NCI-H2227 (cell line): ENCODE data around the gene CNGA2.

Experiments
- DNase-seq: peaks from one replicate; lab custom pipeline; 2025; ENCODE audit not compliant: unreplicated experiment; lab: John Stamatoyannopoulos, UW

Gene CNGA2

DNA sequence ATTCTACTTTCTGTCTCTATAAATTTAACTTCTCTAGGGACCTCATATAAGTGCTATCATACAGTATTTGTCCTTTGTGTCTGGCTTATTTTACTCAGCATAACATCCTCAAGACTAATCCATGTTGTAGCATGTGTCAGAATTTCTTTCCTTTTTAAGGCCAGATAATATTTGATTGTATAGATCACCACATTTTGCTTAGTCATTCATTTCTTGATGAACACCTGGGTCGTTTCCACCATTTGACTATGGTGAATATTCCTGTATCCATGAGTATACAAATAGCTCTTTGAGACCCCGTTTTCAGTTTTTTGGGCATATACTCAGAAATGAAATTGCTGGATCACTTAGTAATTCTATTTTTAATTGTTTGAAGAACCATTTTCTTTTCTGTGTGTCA lies 12.0 kb downstream of the CNGA2 start:
- no peak for DNase-seq

DNA sequence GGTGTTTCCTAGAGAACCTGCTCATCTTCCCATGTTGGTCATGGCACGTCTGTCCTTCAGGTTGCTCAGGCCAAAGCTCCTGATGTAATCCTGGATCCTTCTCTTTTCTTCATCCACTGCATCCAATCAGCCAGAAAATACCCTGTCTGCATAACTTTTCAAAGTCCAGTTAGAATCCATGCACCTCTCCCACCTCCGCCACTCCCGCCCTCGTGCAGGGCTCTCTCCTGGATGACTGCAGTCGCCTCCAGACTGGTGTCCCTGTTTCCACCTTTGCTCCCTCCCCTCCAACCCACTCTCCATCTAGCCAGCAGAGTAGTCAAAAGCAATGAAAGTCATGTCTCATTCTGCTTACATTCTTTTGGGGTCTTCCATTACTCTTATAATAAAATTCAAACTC lies 16.0 kb downstream of the CNGA2 start:
- DNase-seq = no peak

GRCh38 chrX:151752847-151753246 lies 18.3 kb downstream of the CNGA2 start:
- no peak for DNase-seq

- DNase-seq = peak; percentile 67
Observed at GRCh38 chrX:151753313-151754046, 18.9 kb downstream of the CNGA2 start.

GRCh38 chrX:151754047-151754429 lies 19.5 kb downstream of the CNGA2 start:
- peak; percentile 16 for DNase-seq

DNA sequence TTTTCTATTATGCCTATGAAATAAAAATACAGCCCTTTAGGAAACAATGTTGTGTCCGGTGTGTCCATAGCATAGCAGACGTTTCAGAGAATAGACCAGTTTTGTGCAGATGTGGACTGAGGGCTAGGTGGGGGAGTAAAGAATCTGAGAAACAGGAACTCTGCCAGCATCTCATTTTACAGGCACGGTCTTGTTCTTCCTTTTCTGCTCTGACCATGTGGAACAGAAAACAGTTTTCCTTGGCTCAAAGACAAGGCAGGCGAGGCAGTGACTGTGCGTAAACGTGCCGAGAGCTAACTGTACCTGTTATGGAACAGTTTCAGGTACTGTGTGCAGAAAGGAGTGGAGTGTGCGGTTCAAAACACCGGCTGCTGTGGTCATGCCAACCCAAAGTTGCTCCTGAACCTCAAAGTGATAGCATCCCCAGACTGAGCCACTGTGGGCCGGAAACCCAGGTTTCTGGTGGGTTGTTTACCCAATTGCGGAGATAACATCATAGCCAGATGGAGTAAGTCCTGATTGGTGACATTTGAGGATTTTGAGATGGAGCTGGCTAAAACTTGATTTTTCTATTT lies 20.2 kb downstream of the CNGA2 start:
- no peak for DNase-seq

DNA sequence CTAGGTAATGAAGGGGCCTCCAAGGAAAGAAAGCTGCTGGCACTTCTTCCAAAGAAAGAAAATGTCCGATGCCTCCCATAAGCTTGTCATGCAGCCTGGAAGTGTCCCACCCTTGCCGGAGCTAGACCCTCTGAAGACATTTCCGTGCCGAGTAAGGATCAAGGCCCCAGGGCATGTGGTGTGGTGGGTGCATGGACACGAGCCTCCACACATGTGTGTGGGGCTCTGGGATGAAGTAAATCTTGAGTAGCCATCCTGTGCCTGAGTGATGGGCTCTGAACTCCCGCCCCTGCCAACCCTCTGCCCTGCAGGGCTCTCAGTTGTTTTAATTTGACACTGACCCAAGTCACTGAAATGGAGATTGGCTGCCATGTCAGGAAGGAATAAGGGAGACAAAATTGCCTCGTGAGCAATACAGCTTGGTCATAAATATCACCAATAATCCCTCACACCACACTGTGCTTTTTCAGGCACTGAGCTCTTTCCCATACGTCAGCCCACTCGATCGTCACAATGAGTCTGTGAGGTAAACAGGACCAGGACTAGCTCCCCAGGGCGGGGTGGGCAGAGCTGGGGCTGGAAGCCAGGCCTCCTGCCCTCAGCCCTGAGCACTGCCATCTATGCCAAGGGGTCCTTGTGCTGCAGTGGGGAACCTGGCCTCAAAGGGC lies 24.6 kb downstream of the CNGA2 start:
- DNase-seq = no peak

GRCh38 chrX:151762802-151763201 lies 28.3 kb downstream of the CNGA2 start:
- no peak for DNase-seq

DNA sequence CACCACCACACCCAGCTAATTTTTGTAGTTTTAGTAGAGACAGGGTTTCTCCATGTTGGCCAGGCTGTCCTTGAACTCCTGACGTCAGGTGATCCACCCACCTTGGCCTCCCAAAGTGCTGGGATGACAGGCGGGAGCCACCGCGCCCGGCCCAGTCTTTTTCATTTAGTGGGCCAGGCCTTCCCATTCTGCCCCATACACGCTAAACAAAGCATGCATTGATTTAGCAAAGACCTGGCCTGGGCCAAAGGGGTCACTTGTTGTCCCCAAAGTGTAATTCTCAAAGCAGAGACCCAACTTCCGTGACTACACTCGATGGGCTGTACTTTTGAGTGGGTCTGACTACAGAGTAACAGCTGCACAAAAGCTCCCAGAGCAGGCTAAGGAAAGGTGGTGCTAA lies 29.2 kb downstream of the CNGA2 start:
- DNase-seq = no peak

DNA sequence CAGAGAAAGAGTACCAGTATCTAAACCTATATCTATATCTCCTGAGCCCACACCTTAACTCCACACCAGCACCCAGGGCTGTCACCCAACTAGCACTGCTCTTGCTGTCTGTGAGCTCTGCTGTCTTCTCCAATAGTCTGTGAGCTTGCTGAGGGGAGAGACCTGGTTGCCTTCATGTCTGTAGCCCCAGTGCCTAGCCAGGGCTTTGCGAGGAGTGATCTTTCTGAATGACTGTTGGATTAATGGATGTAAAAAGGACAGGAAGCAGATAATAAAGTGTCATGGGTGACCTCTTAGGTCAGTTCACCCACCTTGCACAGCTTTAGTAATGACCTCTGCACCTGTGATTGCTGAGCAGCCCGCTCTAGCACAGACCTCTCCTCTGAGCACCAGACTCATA lies 30.5 kb downstream of the CNGA2 start:
- no peak for DNase-seq

GRCh38 chrX:151771726-151772125 lies 37.2 kb downstream of the CNGA2 start:
- no peak for DNase-seq

DNA sequence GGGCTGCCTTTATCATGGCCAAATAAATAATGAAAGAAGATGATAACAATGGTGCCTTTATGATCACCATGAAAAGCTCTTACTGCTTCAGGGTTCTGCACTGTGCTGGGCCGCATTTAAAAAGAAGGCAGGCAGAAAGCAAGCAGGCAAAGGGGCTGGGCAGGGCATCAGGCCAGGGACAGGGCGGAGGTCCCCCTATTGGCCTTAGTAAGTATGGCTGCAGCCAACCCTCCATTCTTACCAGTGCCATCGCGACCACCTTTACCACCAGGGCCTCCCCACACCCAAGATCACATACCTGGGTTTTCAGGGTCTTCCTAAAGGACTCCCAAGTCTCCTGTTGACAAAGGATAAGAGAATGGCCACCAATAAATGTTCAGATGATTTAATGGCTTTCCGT lies 38.9 kb downstream of the CNGA2 start:
- no peak for DNase-seq

DNA sequence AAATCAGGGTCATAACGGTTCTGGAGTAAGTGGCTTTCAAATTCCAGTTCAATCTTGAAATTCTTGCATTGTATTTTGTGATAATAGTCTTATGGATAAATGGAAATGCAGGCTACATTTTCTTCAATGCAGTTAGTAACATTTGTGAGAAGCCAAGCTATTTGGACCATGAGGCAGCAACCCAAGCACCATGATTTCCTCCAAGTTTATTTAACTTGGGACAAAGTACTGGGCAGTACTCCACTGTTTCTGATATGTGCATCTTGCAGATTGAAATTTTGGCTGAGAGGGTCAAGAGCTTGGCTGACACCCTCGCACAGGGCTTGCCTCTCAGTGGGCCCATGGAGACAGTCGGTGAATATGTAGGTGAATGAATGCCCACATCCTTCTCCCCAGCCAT lies 39.9 kb downstream of the CNGA2 start:
- no peak for DNase-seq

- DNase-seq = no peak
Observed at GRCh38 chrX:151776181-151776731, 41.7 kb downstream of the CNGA2 start.

GRCh38 chrX:151776936-151777335 lies 42.4 kb downstream of the CNGA2 start:
- no peak for DNase-seq

GRCh38 chrX:151779258-151779657 lies 44.7 kb downstream of the CNGA2 start:
- DNase-seq = no peak

DNA sequence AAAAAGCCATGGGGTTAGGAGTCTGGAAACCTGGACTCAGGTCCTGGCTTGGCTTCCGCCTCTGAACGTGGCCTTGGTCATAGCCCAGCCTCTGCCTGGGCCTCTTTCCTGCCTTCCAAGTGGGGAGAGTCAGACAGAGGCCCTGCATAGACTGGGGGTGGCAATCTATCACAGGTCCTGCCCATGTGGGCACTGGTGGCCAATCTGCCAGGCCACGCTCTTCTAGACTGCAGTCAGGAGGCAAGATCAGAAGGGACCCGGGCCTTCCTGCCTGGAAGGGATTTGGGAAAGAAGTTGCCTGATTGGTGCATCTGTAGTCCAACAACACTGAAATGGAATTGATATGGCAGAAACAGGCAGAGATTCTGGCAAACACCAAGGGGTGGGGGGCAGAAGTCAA lies 46.1 kb downstream of the CNGA2 start:
- DNase-seq = no peak

GRCh38 chrX:151789179-151789800 lies 54.7 kb downstream of the CNGA2 start:
- DNase-seq = no peak

DNA sequence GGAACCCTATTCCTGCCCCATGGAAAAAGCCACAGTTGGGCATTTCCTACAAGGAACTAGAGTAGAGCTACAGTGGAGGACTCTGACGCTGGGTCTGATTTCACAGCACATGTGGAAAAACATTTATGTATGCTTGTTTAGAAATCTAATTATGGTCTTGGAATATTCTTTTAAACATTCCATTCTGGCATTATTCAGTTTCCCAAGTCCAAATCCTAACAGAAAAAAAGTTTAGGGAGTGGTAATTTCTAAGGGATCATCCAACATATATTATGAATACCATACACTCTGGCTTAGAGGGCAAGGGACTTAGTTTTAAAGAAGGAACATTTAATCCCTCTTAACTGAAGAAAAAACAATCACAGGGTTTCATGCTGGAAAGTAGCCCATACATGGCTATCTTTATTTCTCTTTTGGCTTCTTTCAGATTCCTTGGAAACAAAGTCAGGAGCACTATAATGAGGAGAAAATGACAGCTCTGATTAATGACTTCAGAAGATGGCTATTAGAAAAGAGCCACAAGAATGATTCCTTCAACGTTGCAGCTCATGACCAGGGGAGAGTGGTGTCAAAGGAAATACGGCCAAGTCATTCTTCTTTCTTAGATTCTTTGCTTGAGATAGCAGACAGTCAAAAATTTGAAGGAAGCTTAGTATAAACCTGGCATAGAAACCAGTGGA lies 56.1 kb downstream of the CNGA2 start:
- no peak for DNase-seq

DNA sequence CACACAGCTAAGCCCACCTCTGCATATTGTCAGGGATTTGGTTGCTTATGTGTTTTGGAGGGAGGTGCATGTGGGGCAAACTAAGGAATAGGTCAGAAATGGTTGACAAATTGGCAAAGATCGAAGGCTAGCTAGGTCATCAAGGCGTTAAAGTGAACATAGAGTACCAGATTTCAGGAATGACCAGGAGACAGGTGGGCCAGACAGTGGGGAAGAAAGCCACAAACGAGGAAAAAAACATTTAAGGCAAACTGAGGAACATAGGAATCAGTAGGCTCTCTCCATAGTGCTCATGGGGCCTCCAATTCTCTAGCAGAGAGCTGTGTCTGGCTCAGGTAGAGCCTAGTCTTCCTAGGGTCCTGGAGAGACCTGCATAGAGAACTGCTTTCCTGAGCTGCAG lies 57.4 kb downstream of the CNGA2 start:
- no peak for DNase-seq

- no peak for DNase-seq
Observed at GRCh38 chrX:151792505-151792904, 58.0 kb downstream of the CNGA2 start.
